Measurements from ENCODE around the gene RASGRF2. TPM values are rescaled to one million over a fixed set of nuclear protein-coding genes. Genes with fewer than 3 reads are reported as not detected.
A peak's percentile ranks its signal among the peaks of the same experiment; 100 is the strongest.

Gene RASGRF2
- total RNA-seq, 4 donors from 2014 or later: 19.5 to 45.3 (median 34.6) TPM

- Histone ChIP-seq H3K4me3 (no peak overlapping the region), H3K4me1 (peaks cover 0 to 24% (median 0%) of the 10 kb centered on the region in 4 donors), H3K27ac (no peak overlapping the region), H3K27me3 (no peaks in the 10 kb centered on the region), H3K36me3 (no peaks in the 10 kb centered on the region), H3K9me3 (no peaks in the 10 kb centered on the region)
- TF ChIP-seq CTCF (IDR thresholded peaks at IDR 0.05) (no peak), POLR2A (IDR thresholded peaks at IDR 0.05) (no peak), EP300 (IDR thresholded peaks at IDR 0.05) (no peak)
- 81 to 85% methylated on average over 4 of the region's 4 CpGs for WGBS, 2 donors
- no peak for DNase-seq (ENCODE audit: low spot score in 2 of 2)
Observed at GRCh38 chr5:80976985-80977384, 16.8 kb downstream of the RASGRF2 start.

- H3K4me1 ChIP-seq: peaks cover 0 to 24% (median 0%) of the 10 kb centered on the region in 4 donors
- no peaks in the 10 kb centered on the region for H3K9me3 ChIP-seq
- no peak for DNase-seq (ENCODE audit: low spot score in 2 of 2)
- TF ChIP-seq POLR2A (IDR thresholded peaks at IDR 0.05) (no peak), CTCF (IDR thresholded peaks at IDR 0.05) (no peak), EP300 (IDR thresholded peaks at IDR 0.05) (no peak)
- H3K36me3 ChIP-seq: no peaks in the 10 kb centered on the region
- H3K27me3 ChIP-seq: no peaks in the 10 kb centered on the region
- H3K27ac ChIP-seq: no peak overlapping the region
- H3K4me3 ChIP-seq: no peak overlapping the region
- WGBS, 2 donors: 66 to 68% methylated on average over 1 of the region's 1 CpG
Observed at GRCh38 chr5:80977764-80978163, 17.6 kb downstream of the RASGRF2 start.

- no peaks in the 10 kb centered on the region for H3K36me3 ChIP-seq
- no peak for DNase-seq (ENCODE audit: low spot score in 2 of 2)
- TF ChIP-seq EP300 (IDR thresholded peaks at IDR 0.05): no peak
- no peak for TF ChIP-seq CTCF (IDR thresholded peaks at IDR 0.05)
- no peak for TF ChIP-seq POLR2A (IDR thresholded peaks at IDR 0.05)
- no peak overlapping the region for H3K4me3 ChIP-seq
- H3K9me3 ChIP-seq: no peaks in the 10 kb centered on the region
- 42 to 60% methylated on average over 1 of the region's 1 CpG for WGBS, 2 donors
- H3K4me1 ChIP-seq: peaks cover 0 to 24% (median 0%) of the 10 kb centered on the region in 4 donors
- no peak overlapping the region for H3K27ac ChIP-seq
- no peaks in the 10 kb centered on the region for H3K27me3 ChIP-seq
Observed at GRCh38 chr5:80978772-80979317, 18.7 kb downstream of the RASGRF2 start.

GRCh38 chr5:80982093-80982492 lies 21.9 kb downstream of the RASGRF2 start:
- 68 to 70% methylated on average over 4 of the region's 4 CpGs for WGBS, 2 donors
- TF ChIP-seq EP300 (IDR thresholded peaks at IDR 0.05): no peak
- TF ChIP-seq CTCF (IDR thresholded peaks at IDR 0.05): no peak
- TF ChIP-seq POLR2A (IDR thresholded peaks at IDR 0.05): no peak

GRCh38 chr5:80985600-80986228 lies 25.6 kb downstream of the RASGRF2 start:
- TF ChIP-seq EP300 (IDR thresholded peaks at IDR 0.05) (peak; percentile 43 to 50), CTCF (IDR thresholded peaks at IDR 0.05) (no peak), POLR2A (IDR thresholded peaks at IDR 0.05) (no peak)
- Histone ChIP-seq H3K4me3 (no peak overlapping the region), H3K27me3 (no peaks in the 10 kb centered on the region), H3K9me3 (no peaks in the 10 kb centered on the region), H3K4me1 (peaks cover 0 to 7% (median 2%) of the 10 kb centered on the region in 4 donors), H3K27ac (peak overlapping the region in 1 of 4 donors; percentile 32), H3K36me3 (no peaks in the 10 kb centered on the region)
- no peak for DNase-seq (ENCODE audit: low spot score in 2 of 2)
- 46 to 57% methylated on average over 2 of the region's 2 CpGs for WGBS, 2 donors

More at GRCh38 chr5:80982093-80982492, 21.9 kb downstream of the RASGRF2 start:
- Histone ChIP-seq H3K4me1 (peaks cover 0 to 19% (median 2%) of the 10 kb centered on the region in 4 donors), H3K9me3 (no peaks in the 10 kb centered on the region), H3K27ac (no peak overlapping the region), H3K36me3 (no peaks in the 10 kb centered on the region), H3K4me3 (no peak overlapping the region), H3K27me3 (no peaks in the 10 kb centered on the region)
- DNase-seq (ENCODE audit: low spot score in 2 of 2): no peak
